Measurements from ENCODE around the gene BMPER. TPM values are rescaled to one million over a fixed set of nuclear protein-coding genes. Genes with fewer than 3 reads are reported as not detected.

Gene BMPER
- total and polyA plus RNA-seq, 12 donors: 0.29 to 1.9 (median 0.85) TPM; not detected in 2

GRCh38 chr7:34115503-34115902 is 210.2 kb downstream of the BMPER start:
- Histone ChIP-seq H3K4me3 (no peak overlapping the region), H3K27me3 (no peaks in the 10 kb centered on the region), H3K36me3 (replicated peaks in 1 of 2) (no peaks in the 10 kb centered on the region), H3K9me3 (replicated peaks in 1 of 3) (no peaks in the 10 kb centered on the region), H3K27ac (no peak overlapping the region), H3K4me1 (replicated peaks in 1 of 2) (no peaks in the 10 kb centered on the region)
- intact Hi-C loops (cut with DNase I): no loop called here
- DNase-seq: no peak
- TF ChIP-seq POLR2A (IDR thresholded peaks at IDR 0.05) (no peak), CTCF (IDR thresholded peaks at IDR 0.05) (no peak)
- whole genome bisulfite sequencing, 4 donors: 61 to 77% (median 76%) methylated on average over 1 of the region's 1 CpG

GRCh38 chr7:34117573-34117972 is 212.2 kb downstream of the BMPER start:
- Histone ChIP-seq H3K27ac (no peak overlapping the region), H3K27me3 (no peaks in the 10 kb centered on the region), H3K4me3 (no peak overlapping the region), H3K4me1 (replicated peaks in 1 of 2) (no peaks in the 10 kb centered on the region), H3K36me3 (replicated peaks in 1 of 2) (no peaks in the 10 kb centered on the region), H3K9me3 (replicated peaks in 1 of 3) (no peaks in the 10 kb centered on the region)
- no peak for TF ChIP-seq CTCF (IDR thresholded peaks at IDR 0.05)
- no peak for TF ChIP-seq POLR2A (IDR thresholded peaks at IDR 0.05)
- intact Hi-C loops (cut with DNase I): no loop called here
- WGBS, 4 donors: 78 to 94% (median 82%) methylated on average over 3 of the region's 3 CpGs
- no peak for DNase-seq

- Histone ChIP-seq H3K9me3 (replicated peaks in 1 of 3) (peaks cover 0 to 8% (median 0%) of the 10 kb centered on the region in 3 donors), H3K4me1 (replicated peaks in 1 of 2) (no peaks in the 10 kb centered on the region), H3K27me3 (no peaks in the 10 kb centered on the region), H3K36me3 (replicated peaks in 1 of 2) (no peaks in the 10 kb centered on the region), H3K4me3 (no peak overlapping the region), H3K27ac (no peak overlapping the region)
- TF ChIP-seq CTCF (IDR thresholded peaks at IDR 0.05): no peak
- TF ChIP-seq POLR2A (IDR thresholded peaks at IDR 0.05): no peak
- intact Hi-C loops (cut with DNase I): no loop called here
- 19 to 49% (median 43%) methylated on average over 1 of the region's 1 CpG for WGBS, 4 donors
- DNase-seq: no peak
Measured at GRCh38 chr7:34121366-34121765, 216.0 kb downstream of the BMPER start.

- 66 to 78% (median 72%) methylated on average over 2 of the region's 2 CpGs for WGBS, 4 donors
Measured at GRCh38 chr7:34123316-34123715, 218.0 kb downstream of the BMPER start.

More at GRCh38 chr7:34123316-34123715, 218.0 kb downstream of the BMPER start:
- no peaks in the 10 kb centered on the region for H3K4me1 ChIP-seq (replicated peaks in 1 of 2)
- no peaks in the 10 kb centered on the region for H3K36me3 ChIP-seq (replicated peaks in 1 of 2)
- TF ChIP-seq CTCF (IDR thresholded peaks at IDR 0.05) (no peak), POLR2A (IDR thresholded peaks at IDR 0.05) (no peak)
- no peaks in the 10 kb centered on the region for H3K27me3 ChIP-seq
- no peak overlapping the region for H3K27ac ChIP-seq
- no peak for DNase-seq
- peaks cover 0 to 8% (median 0%) of the 10 kb centered on the region in 3 donors for H3K9me3 ChIP-seq (replicated peaks in 1 of 3)
- H3K4me3 ChIP-seq: no peak overlapping the region
- intact Hi-C loops (cut with DNase I): no loop called here

All from adrenal gland (tissue), 12 donors.